Right renal pelvis (tissue), 4 donors: ENCODE measurements around the gene TFB2M. TPM values are rescaled to one million over a fixed set of nuclear protein-coding genes. Genes with fewer than 3 reads are reported as not detected.
"Not testable (repeated sequence)": the region's sequence is repeated elsewhere in the genome, so short reads cannot be mapped to it uniquely, and the experiment has no call there.

ENCODE experiments used
- DNase-seq, 4 donors: peaks; one replicate each; pipeline ENCODE4 v3.0.0-alpha.2; 2013; ENCODE audit warnings: low read depth in 4 of 4, low spot score in 3 of 4, missing footprints in 1 of 4
- polyA plus RNA-seq, 4 donors: library from polyadenylated mRNA; unstranded; fragments of 120-200 nt; gene quantifications; one replicate each; pipeline ENCODE4 v1.2.1, GENCODE V29; 2013; ENCODE audit not compliant: insufficient read length in 4 of 4

TFB2M gene
- polyA plus RNA-seq, 4 donors, result 21.7 to 24.6 (median 22.5) TPM

DNA sequence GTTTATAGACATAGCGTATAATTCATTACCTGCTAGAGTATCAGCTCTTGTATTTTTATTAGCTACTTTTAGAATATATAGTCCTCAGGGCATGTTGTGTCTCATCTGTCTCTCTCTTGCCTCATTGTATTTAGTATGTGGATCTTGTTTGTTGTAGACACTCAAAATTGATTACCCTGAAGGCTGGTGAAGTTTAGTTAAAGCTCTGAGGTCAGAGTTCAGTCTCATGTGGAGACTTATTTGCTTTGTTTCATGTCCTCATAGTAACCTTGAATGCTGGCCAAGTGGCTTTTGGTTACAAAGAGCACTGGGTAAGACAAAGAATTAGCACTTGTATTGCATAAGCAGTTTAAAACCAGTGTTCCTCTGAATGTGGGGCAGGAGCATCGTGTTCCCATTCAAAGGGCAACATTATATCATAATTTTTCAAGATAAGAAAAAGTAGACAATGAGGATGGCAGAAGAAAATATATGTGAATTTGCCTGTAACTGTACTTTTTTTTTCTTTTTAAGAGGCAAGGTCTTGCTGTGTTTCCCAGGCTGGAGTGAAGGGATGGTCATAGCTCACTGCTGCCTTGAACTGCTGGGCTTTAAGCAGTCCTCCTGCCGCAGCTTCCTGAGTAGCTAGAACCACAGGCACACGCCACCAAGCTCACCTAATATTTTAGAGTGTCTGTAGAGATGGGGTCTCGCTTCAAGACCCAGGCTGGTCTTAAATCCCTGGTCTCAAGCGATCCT is 17.6 kb upstream of the TFB2M start:
- DNase-seq, result no peak

DNA sequence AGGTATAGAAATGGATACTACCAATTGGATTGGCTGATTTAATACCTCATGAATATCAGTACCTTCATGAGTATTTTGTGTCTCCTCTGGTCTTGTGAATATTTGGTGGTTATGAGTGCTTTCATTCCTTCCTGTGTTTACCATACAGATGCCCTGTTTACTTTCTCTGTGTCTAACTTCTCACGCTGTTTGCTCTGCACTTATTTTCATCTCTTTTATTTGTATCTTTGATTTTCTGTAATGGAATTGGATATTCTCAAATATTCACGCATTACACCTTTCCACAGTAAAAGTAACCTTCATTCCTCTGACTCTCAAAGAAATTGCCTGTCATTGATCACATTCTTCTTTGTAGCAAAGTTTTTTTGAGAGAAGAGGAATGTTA is 17.0 kb upstream of the TFB2M start:
- no peak for DNase-seq

DNA sequence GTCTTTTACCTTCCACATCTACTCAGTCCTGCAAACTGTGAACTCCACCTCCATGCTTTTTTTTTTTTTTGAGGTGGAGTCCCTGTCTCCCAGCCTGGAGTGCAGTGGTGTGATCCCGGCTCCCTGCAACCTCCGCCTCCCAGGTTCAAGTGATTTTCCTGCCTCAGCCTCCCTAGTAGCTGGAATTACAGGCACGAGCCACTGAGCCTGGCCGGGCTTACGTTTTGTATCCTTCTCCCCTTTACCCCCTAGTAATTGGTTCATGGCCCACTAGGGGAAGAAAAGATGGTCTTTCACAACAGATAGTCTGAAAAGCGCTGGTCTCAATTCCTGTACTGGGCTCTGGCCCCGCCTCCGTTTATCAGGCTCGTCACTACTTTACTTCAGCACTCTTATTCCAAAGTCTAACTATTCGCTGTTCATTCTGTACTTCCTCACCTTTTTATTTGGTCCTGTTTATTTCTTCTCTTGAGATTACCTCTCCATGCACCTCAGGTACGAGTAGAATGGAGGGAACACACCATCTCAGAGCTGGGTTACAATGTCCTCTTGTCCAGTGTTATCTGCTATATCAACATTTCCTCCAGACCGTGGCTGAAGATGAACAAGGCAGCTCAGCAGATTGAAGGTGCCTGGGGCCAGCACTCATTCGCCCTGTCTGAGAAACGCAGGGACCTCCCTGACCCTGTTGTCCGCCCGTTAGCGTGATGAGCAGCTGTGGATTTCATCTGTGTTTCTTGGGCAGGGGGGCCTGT is 16.4 kb upstream of the TFB2M start:
- DNase-seq, result no peak

DNA sequence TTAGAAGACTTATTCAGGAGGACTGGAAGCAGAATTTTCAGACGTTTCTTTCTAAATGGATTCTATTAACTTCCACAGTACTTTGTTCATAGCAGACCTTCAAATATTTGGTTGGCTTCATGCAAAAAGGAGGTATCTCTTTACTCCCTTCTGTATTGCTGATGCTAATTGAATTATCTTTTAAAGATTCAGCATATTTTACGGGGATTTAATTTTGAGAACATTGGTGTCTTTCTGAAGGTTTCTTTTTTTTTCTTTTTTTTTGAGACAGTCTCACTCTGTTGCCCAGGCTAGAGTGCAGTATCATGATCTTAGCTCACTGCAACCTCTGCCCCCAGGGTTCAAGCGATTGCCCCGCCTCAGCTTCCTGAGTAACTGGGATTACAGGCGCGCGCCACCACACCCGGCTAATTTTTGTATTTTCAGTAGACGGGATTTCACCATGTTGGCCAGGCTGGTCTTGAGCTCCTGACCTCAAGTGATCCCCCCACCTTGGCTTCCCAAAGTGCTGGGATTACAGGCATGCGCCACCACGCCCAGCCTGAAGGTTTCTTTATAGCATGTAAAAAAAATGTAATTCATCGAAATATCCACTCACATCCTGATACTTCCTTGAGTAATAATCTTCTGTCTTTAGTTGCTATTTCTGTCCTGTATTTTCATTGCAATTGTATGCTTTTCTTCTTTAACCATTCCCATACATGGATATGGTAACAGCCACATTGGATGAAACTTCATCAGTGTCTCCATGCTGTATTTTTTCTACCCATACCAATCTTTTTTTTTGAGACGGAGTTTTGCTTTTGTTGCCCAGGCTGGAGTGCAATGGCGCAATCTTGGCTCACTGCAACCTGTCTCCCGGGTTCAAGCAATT is 14.7 kb upstream of the TFB2M start:
- no peak for DNase-seq

DNA sequence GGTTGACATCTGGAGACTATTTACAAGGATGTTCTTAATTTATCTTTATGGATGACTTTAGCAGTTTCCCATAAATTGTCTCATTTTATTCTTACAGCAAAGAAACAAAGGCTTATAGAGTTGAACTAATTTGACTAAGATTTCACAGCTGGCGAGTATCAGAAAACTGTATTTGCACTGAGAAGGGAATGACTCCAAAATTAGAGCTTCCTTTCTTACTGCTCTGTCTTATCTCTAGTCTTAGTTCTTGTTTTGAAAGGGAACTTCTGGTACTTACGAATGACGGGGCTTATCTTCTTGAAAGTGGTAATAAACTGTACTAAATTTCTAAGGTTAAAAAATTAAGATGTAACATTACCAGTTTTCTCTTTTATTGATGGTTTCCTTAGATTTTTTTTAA is 13.8 kb upstream of the TFB2M start:
- no peak for DNase-seq

DNA sequence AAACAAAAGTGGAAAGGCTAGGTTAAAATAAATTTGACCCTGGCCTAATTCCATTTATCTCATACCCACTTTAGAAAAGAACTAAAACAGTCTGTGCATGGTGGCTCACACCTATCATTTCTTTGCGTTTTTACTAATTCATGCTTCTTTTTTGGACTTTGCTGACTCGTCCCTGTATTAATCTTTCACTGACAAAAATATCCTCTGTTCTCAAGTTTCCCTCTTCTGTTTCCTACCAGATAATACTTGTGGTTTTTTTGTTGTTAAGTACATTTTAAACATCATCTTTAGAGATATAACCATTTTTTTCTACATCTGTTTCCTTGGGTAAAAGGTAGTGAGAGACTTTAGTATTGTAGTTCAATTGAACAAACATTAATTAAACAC is 11.7 kb upstream of the TFB2M start:
- DNase-seq, result no peak

DNA sequence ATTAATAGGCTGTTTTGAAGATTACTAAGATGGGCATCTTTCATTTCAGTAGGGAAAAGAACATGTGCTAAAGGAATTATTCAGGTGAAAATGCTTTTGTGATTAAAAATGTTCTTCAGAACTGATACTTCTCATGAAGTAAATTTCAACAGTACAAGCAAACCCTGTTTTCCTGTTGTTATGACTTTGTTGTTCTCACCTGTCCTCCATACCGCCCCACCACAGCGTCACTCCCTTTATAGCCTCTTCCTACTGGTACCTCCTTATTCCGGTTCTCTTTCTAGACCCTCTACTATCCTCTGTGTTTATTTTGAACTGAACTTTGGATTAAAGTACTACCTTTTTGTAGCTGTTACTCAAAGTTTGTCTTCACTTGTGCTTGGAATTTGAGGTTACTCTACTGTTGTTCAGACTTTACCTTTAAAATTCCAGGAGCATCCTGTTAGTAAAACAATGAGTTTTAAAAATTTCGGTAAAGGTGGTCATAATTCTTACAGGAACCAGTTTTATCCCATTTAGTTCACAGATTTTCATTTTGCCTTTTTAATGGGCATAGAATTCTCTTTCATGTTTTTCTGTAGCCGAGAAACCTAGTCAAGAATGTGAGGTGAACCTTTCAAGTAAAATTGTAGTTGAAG is 11.1 kb upstream of the TFB2M start:
- no peak for DNase-seq

DNA sequence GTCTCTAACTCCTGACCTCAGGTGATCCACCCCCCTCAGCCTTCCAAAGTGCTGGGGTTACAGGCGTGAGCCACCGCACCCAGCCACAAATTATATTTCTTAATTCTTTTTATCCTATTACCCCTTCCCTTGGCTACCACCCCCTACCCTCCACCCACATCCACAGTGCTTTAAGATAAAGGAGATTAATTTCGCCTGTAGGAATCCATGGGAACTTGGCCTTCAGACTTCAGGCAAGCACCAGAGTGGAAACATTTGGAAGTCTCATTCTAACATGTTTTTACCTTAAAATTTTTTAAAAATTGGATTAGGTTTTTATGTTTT is 10.6 kb upstream of the TFB2M start:
- no peak for DNase-seq

DNA sequence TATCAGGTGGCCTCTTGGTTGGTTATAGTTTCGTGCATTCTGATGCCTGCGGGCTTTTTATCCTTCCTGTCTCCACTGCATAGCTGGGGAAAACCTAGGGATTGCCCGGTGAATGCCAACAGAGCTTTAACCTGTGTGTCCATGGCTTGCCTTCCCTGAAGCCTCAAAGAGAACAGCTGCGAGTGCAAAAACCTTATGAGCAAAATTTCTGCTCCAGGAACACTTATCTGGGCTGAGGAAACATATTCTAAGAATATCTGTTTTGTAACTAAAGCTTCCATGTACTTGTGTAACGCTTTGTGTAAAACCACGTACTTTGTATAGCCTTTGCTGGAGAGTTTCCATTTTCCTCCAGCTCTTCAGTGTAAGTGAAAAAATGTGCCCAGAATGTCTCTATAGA is 7.4 kb upstream of the TFB2M start:
- DNase-seq, result no peak

DNA sequence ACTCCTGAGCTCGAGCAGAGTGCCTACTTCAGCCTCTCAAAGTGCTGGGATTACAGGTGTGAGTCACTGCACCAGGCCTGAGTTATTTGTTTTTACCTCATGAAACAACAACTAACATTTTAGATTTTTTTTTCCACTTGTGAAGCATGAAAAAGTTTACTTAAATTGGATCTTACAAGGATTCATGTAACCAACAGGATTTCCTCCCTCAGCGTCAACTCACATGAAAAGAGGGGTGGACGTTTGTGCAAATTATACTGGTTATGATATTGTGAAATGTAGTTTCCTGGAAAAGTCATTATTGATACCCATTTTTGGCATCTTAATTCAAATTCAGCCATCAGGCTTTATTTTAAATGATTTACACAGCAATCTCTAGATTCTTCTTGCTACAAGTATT is 6.7 kb upstream of the TFB2M start:
- no peak for DNase-seq

DNA sequence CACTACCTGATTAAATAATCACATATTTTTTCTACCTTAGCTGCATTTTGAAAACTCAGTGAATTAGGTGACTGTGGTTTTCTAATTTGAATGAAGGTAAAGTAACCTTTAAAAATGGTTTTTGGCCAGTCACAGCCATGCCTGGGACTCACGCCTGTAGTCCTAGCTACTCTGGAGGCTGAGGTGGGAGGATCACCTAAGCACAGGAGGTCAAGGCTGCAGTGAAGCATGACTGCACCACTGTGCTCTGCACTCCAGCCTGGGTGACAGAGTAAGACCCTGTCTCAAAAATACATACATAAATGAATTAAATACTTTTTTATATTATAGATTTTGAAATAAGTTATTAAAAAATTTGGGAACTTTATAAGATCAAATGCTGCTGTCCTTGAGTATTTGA is 5.9 kb upstream of the TFB2M start:
- no peak for DNase-seq

DNA sequence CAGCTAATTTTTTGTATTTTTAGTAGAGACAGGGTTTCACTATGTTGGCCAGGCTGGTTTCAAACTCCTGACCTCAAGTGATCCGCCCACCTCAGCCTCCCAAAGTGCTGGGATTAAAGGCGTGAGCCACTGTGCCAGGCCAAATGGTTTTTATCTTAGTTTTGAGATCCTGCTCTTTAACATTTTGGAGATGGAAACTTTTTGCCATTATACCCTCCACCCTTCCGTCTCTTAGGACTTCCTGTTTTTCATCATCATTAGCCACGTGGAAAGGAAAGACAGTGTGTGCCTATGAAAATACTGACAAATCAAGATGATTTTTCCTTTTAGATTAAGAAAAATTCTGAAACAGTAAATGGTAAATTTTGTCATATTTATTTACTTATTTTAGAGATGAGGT is 5.2 kb upstream of the TFB2M start:
- not testable (repeated sequence) for DNase-seq

DNA sequence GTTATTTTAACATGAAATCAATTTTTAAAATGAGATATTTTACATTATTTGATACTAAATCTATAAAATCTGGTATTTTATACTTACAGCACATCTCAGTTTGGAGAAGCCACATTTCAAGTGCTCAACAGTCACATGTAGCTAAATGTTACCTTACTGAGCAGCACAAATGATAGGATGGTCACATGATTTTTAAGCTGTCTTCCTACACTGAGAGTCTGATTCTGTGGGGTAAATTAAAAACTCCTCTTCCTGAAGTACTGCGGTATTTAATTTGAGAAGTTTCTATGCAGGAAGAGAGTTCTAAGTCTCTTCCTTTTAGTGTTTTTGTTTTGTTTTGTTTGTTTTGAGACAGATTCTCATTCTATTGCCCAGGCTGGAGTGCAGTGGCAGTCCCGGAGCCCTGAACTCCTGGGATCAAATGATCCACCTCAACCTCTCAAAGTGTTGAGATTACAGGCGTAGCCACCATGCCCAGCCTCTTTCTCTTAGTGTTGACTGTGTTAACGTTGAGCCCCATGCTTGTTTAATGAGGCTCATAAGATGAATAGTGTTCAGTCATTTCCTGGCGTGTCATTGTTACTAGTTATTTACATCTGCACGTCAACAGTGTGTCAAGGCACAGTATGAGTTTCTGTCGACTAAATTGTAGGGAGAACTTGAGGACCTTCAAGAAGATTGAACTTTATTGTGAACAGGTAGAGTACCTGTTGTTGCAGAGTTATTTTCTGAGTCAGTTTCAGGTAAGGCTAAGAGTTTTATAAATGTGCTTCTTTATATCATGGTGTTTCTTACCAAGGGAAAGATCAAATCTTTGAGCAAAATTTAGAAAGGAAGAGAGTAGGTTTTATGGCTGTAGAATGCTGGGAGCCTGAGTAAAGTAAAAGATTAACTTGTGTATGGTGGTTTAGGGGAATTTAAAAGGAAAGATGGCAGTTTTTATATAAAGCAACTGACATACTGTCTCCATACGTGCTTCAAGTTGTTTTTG is 3.5 kb upstream of the TFB2M start:
- DNase-seq, result no peak

DNA sequence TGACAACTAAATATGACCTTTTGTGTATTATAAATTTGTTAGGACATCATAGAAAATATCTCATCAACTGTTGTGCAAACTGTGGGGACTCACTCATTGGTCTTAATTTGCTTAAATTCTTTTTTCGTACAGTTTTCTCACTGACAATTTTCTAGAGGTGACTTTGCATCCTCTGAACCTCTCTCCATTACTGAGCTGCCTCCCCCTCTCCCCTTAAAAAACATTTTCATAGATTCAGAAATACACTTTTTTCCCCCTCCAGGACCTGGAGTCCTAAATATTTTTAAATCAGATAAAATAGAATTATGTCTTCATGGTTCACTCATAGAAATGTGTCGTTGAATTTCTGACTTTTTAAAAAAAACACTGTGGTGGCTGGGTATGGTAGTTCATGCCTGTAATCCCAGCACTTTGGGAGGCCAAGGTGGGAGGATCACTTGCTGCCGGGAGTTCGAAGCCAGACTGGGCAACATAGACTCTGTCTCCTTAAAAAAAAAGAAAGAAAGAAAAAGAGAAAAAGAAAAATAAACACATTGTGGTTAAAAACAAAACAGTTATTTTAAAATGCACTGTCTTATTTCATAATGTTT is 1.7 kb upstream of the TFB2M start:
- no peak for DNase-seq

DNA sequence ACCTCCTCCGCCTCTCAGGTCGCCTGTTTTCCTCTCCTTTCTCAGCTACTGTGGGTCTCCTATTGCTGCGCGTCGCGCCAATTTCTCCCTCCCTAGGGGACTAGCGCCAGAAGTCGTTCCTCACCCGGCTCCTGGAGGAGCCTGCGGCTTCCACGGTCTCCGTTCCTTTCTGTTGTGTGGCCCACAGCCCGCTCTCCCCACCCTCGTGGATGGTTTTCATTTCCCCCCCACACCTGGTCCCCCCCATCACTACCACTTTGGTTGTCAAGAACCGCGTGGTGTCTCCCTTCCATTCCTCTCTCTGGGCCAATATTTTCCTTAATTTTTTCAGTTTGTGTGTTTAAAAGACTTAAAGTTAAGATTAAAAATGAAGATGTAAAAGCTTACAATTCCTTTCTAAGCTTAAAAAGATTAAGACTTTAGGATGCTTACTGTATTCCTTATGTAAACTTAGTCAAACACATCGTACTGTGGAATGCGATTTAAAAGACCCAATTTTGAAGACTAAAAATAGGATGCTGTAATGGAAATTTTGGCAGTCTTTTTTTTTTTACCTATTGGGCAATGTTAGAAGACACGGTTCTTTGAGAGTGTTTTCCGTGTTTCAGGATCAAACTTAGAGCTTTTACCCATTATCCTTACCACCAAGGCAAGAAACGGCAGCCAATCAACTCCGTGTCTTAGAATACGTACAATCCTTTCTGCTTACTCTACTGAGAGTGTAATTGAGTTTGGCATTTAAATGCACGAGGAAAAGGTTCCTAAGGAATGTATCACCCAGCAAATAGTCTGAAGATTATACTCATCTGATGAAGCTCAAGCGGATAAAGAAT is 968 bp upstream of the TFB2M start:
- DNase-seq, result peak in 1 of 4 donors; percentile 35

DNA sequence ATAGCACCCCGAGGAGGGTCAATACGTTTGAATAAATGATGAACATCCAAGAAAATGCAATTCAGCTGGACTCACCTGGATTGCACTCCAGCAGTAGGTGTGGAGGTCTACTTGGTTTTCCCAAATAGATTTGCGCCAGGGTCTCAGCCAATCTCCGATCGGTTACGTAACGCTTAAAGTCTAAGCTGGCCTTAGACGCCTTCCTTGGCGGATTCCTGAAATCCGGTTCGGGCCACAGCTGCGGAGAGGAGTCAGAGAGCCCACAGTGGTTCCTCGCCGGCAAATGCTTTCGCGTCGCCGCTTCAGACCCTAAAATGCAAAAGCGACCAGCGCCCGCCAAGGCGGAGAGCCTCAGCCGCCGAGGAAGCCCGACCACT is 322 bp downstream of the TFB2M start:
- no peak for DNase-seq

DNA sequence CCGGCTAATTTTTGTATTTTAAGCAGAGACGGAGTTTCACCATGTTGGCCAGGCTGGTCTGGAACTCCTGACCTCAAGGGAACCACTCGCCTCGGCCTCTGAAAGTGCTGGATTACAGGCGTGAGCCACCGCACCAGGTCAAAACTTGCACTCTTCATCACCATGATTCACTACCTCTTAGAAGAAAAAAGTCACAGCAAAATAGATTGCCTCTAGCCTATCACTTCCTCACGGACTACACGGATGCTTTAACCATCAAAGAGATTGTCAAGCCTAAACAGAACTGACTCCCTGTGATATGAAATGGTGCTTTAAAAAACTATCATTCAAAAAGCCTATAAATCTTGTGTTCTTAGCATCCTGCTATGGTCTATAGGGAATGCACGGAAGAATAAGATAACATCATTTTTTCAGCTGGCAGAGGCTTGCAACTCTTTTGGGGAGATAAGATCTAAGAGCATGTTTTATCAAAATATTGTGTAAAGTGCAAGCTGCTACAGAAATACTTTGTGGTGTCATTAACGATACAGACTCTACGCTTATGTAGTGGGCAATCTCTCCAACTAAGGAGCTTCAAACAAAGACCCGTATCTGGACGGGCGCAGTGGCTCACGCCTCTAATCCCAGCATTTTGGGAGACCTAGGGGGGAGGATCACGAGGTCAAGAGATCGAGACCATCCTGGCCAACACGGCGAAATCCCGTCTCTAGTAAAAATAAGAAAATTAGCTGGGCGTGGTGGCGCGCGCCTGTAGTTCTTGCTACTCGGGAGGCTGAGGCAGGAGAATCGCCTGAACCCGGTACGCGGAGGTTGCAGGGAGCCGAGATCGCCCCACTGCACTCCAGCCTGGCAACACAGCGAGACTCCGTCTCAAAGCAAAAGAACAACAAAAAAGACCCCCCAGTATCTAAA is 966 bp downstream of the TFB2M start:
- DNase-seq, result no peak

DNA sequence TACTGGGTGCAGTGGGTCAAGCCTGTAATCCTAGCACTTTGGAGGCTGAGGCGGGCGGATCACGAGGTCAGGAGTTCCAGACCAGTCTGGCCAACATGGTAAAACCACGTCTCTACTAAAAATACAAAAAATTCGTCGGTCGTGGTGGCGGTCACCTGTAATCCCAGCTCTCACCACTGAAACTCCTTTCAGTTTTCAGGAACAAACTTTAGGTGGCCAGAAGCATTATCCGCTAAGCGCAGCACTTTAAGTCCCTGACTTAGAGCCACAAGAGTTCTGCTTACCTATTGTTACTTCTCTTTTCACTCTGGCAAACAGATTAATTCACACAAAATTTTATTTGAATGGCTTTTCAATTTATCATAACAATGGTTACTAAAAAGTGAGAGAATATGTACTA is 5.2 kb downstream of the TFB2M start:
- DNase-seq, result not testable (repeated sequence)
